Upper lobe of right lung (tissue), 1 donor: ENCODE results near the gene KIFBP. TPM values are rescaled to one million over a fixed set of nuclear protein-coding genes. Genes with fewer than 3 reads are reported as not detected.

Source experiments
- ATAC-seq: fragments of 200-7000 bp; cut with Tn5 transposase; one replicate; pipeline ENCODE4 v1.9.1; 2020; ENCODE audit warnings: mild to moderate bottlenecking, moderate library complexity
- DNase-seq: peaks from one replicate; pipeline ENCODE4 v3.0.0-alpha.2; 2020
- H3K27ac ChIP-seq: fragments of 200-600 bp; one replicate; pipeline ENCODE4 v1.8.0; 2022
- H3K27me3 ChIP-seq: fragments of 200-600 bp; one replicate; pipeline ENCODE4 v1.8.0; 2022; ENCODE audit warnings: mild to moderate bottlenecking
- H3K36me3 ChIP-seq: fragments of 200-600 bp; one replicate; pipeline ENCODE4 v1.8.0; 2022
- H3K4me1 ChIP-seq: fragments of 200-600 bp; one replicate; pipeline ENCODE4 v1.8.0; 2022
- H3K4me3 ChIP-seq: fragments of 200-600 bp; one replicate; pipeline ENCODE4 v1.8.0; 2022; ENCODE audit warnings: mild to moderate bottlenecking
- H3K9me3 ChIP-seq: fragments of 200-600 bp; one replicate; pipeline ENCODE4 v1.8.0; 2022
- intact Hi-C: fragments of 100-400 bp; cut with DNase I; formaldehyde crosslinking; loops from one replicate; pipeline ENCODE4 v1.11.0; 2022
- total RNA-seq: library from RNA; stranded (reverse); fragmentation: NEBNext Ultra II Directional; extraction: Animal tissue kit (Norgen Biotek cat#: 25700); gene quantifications from one replicate; pipeline ENCODE4 v1.2.1, GENCODE V29; 2021
- TF ChIP-seq, protein P1 (sequence below): fragments of 200-600 bp; IDR thresholded peaks from one replicate; pipeline ENCODE4 v1.8.0; 2022; ENCODE audit warnings: antibody characterized with exemption
- donor health status: DM: no; HTN: yes; CAD: no; lungs with severe emphysema.

The KIFBP gene
- total RNA-seq, 1 donor from 2014 or later: 21.4 TPM

DNA sequence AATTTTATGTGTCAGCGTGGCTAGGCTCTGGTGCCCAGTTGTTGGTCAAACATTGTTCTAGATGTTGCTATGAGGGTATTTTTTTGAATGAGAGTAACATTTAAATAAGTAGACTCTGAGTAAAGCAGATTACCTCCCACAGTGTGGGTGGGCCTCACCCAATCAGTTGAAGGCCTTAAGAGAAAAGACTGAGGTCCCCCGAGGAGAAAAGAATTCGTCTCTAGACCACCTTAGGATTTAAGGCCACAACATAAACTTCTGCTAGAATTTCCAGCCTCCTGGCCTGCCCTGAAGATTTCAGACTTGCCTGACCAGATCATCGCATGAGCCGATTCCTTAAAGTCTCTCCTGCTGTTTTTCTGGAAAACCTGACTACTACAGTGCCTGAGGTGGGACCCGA is 54.2 kb downstream of the KIFBP start:
- no peaks in the 10 kb centered on the region for H3K9me3 ChIP-seq
- TF ChIP-seq, protein P1, sequence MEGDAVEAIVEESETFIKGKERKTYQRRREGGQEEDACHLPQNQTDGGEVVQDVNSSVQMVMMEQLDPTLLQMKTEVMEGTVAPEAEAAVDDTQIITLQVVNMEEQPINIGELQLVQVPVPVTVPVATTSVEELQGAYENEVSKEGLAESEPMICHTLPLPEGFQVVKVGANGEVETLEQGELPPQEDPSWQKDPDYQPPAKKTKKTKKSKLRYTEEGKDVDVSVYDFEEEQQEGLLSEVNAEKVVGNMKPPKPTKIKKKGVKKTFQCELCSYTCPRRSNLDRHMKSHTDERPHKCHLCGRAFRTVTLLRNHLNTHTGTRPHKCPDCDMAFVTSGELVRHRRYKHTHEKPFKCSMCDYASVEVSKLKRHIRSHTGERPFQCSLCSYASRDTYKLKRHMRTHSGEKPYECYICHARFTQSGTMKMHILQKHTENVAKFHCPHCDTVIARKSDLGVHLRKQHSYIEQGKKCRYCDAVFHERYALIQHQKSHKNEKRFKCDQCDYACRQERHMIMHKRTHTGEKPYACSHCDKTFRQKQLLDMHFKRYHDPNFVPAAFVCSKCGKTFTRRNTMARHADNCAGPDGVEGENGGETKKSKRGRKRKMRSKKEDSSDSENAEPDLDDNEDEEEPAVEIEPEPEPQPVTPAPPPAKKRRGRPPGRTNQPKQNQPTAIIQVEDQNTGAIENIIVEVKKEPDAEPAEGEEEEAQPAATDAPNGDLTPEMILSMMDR: no peak
- DNase-seq (no peak), ATAC-seq (no peak)
- H3K4me3 ChIP-seq: no peak overlapping the region
- H3K36me3 ChIP-seq: no peaks in the 10 kb centered on the region
- intact Hi-C loops: no loop called here
- no peak overlapping the region for H3K27ac ChIP-seq
- peaks cover 39% of the 10 kb centered on the region for H3K4me1 ChIP-seq
- no peaks in the 10 kb centered on the region for H3K27me3 ChIP-seq

DNA sequence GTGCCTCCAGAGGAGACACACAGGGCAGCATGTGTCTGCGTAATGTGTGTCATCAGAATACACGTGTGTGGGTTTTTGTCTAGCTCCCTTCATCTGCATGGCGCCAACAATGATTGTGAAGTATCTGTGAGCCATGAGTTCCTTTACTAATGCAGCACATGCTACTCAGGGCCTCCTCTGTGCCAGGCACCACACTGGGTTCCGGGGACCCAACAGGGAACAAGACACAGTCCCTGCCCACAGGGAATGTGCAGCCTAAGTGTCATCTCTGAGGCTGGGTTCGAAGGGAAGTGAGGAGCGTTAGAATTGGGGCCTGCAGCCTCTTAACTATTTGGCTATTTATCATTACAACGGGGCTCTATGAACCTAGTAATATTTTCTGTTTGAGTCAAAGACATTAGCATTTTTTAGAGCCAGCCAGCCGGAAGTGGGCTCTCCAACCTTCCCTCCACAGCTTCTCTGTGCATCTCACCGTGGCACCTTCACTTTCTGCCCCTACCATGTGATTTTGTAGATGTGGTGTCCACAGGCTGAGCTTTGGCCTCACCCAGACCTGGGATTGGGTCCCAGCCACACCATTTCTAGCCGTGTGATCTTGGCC is 55.4 kb downstream of the KIFBP start:
- TF ChIP-seq, protein P1: no peak
- no peak for ATAC-seq
- Histone ChIP-seq H3K27ac (peak overlapping the region; percentile 77), H3K4me3 (no peak overlapping the region), H3K27me3 (no peaks in the 10 kb centered on the region), H3K4me1 (peaks cover 45% of the 10 kb centered on the region), H3K36me3 (no peaks in the 10 kb centered on the region), H3K9me3 (no peaks in the 10 kb centered on the region)
- no peak for DNase-seq
- intact Hi-C loops: no loop called here

DNA sequence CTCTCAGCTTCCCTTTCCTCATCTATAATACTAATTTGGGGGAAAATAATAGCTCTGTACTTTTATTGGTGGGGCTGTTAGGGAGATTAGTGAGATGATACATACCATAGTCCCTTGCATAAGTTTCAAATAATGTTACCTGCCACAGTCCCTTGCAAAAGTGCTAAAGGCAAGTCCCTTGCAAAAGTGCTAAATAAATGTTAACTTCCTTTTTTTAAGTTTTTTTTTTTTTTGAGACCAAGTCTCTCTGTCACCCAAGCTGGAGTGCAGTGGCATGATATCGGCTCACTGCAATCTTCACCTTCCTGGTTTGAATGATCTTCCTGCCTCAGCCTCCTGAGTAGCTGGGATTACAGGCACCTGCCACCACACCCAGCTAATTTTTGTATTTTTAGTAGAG is 55.9 kb downstream of the KIFBP start:
- H3K4me3 ChIP-seq: no peak overlapping the region
- TF ChIP-seq, protein P1: no peak
- no peaks in the 10 kb centered on the region for H3K9me3 ChIP-seq
- ATAC-seq: no peak
- H3K27ac ChIP-seq: peak overlapping the region; percentile 77
- intact Hi-C loops: no loop called here
- H3K36me3 ChIP-seq: no peaks in the 10 kb centered on the region
- H3K27me3 ChIP-seq: no peaks in the 10 kb centered on the region
- no peak for DNase-seq
- H3K4me1 ChIP-seq: peaks cover 49% of the 10 kb centered on the region

DNA sequence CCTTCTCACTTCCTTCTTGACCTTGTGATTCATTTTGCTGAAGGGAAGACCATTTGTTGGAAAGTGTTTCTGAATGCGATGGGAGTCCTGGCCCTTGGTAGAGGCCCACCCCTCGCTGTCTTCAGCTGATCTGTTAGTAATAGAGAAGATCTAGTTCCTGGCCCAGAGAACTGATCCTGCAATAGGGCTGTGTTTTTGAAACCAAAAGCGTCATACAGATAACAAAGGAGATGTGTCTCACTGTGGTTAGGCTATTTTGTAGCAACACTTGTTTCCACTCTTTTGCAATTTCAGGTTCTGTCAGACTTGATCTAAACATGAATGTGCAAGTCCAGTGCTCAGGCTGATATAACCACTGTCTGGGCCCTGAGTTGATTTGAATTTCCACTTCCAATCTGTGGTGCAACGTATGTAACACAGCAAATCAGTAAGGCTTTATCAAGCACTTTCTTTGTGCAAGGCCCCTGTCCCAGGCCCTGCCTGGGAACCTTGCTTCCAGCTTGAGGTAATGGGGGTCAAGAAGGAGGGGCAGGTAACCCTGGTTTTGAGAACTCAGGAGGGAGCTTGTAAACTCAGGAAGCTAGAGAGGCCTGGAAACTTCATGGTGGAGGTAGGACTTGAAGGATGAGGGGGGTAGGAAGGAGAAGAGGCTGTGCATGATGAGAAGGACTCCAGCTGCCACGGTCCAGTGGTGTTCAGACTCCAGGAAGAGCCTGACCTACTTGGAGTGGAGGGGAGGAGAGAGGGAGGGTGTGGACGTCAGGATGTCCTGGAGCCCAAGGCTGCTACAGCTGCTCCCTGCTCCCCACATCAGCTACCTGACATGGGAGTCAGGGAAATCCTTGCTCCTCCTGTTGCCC is 57.1 kb downstream of the KIFBP start:
- H3K4me3 ChIP-seq: no peak overlapping the region
- peaks cover 49% of the 10 kb centered on the region for H3K4me1 ChIP-seq
- ATAC-seq (peak; percentile 67), DNase-seq (no peak)
- H3K36me3 ChIP-seq: no peaks in the 10 kb centered on the region
- intact Hi-C loops: no loop called here
- TF ChIP-seq, protein P1: no peak
- H3K27me3 ChIP-seq: no peaks in the 10 kb centered on the region
- H3K9me3 ChIP-seq: no peaks in the 10 kb centered on the region
- peak overlapping the region; percentile 77 for H3K27ac ChIP-seq

DNA sequence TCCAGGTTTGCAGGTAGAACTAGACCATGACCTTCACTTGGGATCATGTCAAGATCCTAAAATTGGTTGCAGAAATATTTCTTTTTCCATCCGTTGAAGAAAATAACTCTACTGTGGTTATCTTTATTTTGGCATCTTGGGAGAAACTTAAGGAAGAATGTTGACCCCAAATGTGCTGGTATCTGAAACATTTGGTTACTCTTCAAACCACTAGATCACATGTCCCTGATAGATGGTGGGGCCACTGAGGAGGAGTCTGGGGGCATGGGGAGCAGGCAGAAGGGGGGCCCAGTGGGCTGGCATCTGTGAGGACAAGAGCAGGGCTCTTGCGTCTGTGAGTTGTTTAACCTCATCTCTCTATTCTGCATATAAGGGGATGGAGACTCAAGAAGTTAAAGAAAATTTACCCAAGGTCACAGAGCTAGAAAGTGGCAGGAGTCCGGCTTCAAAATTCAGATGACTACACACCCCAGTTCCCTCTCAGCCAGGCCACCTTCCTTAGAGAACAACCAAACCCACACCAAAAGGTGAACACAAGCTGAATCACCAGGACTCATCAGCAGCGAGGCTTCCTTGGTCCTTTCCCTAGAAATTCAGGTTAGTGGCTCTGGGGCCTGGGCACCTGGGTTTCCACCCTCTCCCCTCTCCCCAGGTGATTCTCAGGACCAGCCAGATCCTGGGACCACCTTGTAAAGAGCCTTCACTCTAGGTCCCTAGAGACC is 58.7 kb downstream of the KIFBP start:
- Histone ChIP-seq H3K27ac (peak overlapping the region; percentile 70), H3K9me3 (no peaks in the 10 kb centered on the region), H3K27me3 (no peaks in the 10 kb centered on the region), H3K4me3 (no peak overlapping the region), H3K36me3 (no peaks in the 10 kb centered on the region), H3K4me1 (peaks cover 49% of the 10 kb centered on the region)
- intact Hi-C loops: no loop called here
- DNase-seq (no peak), ATAC-seq (no peak)
- TF ChIP-seq, protein P1: no peak
